ENCODE results near the gene CRACR2A.

Gene CRACR2A

GRCh38 chr12:3746758-3747157 lies 6.2 kb downstream of the CRACR2A start:
- DNase-seq (ENCODE audit: extremely low read depth, insufficient read length), result no peak
- no peak overlapping the region for H3K4me3 ChIP-seq (replicated peaks; ENCODE audit: low read depth, low read length)
- H3K27me3 ChIP-seq (replicated peaks; ENCODE audit: control insufficient read depth, insufficient read depth, low read length), result no peaks in the 10 kb centered on the region
- peaks cover 4% of the 10 kb centered on the region for H3K36me3 ChIP-seq (ENCODE audit: control insufficient read depth, insufficient read depth, low read length)
- TF ChIP-seq, protein P1, sequence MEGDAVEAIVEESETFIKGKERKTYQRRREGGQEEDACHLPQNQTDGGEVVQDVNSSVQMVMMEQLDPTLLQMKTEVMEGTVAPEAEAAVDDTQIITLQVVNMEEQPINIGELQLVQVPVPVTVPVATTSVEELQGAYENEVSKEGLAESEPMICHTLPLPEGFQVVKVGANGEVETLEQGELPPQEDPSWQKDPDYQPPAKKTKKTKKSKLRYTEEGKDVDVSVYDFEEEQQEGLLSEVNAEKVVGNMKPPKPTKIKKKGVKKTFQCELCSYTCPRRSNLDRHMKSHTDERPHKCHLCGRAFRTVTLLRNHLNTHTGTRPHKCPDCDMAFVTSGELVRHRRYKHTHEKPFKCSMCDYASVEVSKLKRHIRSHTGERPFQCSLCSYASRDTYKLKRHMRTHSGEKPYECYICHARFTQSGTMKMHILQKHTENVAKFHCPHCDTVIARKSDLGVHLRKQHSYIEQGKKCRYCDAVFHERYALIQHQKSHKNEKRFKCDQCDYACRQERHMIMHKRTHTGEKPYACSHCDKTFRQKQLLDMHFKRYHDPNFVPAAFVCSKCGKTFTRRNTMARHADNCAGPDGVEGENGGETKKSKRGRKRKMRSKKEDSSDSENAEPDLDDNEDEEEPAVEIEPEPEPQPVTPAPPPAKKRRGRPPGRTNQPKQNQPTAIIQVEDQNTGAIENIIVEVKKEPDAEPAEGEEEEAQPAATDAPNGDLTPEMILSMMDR (IDR thresholded peaks at IDR 0.05; ENCODE audit: insufficient read depth, low read length, poor library complexity, severe bottlenecking), result no peak

- Histone ChIP-seq H3K4me3 (replicated peaks; ENCODE audit: low read depth, low read length) (no peak overlapping the region), H3K27me3 (replicated peaks; ENCODE audit: control insufficient read depth, insufficient read depth, low read length) (no peaks in the 10 kb centered on the region), H3K36me3 (ENCODE audit: control insufficient read depth, insufficient read depth, low read length) (peaks cover 4% of the 10 kb centered on the region)
- TF ChIP-seq, protein P1 (IDR thresholded peaks at IDR 0.05; ENCODE audit: insufficient read depth, low read length, poor library complexity, severe bottlenecking), result no peak
- no peak for DNase-seq (ENCODE audit: extremely low read depth, insufficient read length)
These were observed 7.8 kb downstream of the CRACR2A start for GRCh38 chr12:3745152-3745551.

DNA sequence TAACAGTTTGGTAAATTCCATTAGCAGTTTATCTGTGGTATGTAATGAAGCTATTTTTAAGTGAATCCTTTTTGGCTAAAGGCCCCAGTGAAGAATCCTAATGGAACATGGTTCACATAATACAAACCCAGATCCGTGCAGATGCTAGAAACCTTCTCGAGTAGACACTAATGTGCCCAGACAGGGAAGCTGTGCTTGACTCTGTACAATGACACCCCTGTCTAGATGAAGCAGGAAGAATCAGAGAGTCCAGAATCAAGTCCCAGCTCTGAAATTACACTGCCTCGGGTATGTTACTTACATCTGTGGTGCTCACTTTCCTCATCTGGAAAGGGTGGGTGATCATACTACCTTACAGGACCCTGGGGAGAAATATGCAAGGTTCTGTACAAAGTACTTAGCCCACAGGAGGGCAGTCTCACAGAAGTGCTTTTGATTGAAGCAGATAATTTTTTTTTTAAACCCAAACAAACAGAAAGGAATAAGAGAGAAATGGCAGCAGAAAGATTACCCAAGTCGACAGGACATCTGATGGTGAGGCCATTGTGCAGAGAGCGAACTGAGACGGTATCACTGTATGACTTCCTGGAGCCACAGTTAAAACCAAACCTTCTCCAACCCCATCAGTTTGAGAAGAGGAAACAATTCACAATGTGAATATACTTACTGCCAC lies 8.5 kb downstream of the CRACR2A start:
- Histone ChIP-seq H3K36me3 (ENCODE audit: control insufficient read depth, insufficient read depth, low read length) (peaks cover 4% of the 10 kb centered on the region), H3K27me3 (replicated peaks; ENCODE audit: control insufficient read depth, insufficient read depth, low read length) (no peaks in the 10 kb centered on the region), H3K4me3 (replicated peaks; ENCODE audit: low read depth, low read length) (no peak overlapping the region)
- no peak for DNase-seq (ENCODE audit: extremely low read depth, insufficient read length)
- TF ChIP-seq, protein P1 (IDR thresholded peaks at IDR 0.05; ENCODE audit: insufficient read depth, low read length, poor library complexity, severe bottlenecking), result no peak

- Histone ChIP-seq H3K27me3 (replicated peaks; ENCODE audit: control insufficient read depth, insufficient read depth, low read length) (no peaks in the 10 kb centered on the region), H3K36me3 (ENCODE audit: control insufficient read depth, insufficient read depth, low read length) (peaks cover 4% of the 10 kb centered on the region), H3K4me3 (replicated peaks; ENCODE audit: low read depth, low read length) (no peak overlapping the region)
- DNase-seq (ENCODE audit: extremely low read depth, insufficient read length), result no peak
- TF ChIP-seq, protein P1 (IDR thresholded peaks at IDR 0.05; ENCODE audit: insufficient read depth, low read length, poor library complexity, severe bottlenecking), result no peak
These were observed 9.1 kb downstream of the CRACR2A start for GRCh38 chr12:3743803-3744202.

DNA sequence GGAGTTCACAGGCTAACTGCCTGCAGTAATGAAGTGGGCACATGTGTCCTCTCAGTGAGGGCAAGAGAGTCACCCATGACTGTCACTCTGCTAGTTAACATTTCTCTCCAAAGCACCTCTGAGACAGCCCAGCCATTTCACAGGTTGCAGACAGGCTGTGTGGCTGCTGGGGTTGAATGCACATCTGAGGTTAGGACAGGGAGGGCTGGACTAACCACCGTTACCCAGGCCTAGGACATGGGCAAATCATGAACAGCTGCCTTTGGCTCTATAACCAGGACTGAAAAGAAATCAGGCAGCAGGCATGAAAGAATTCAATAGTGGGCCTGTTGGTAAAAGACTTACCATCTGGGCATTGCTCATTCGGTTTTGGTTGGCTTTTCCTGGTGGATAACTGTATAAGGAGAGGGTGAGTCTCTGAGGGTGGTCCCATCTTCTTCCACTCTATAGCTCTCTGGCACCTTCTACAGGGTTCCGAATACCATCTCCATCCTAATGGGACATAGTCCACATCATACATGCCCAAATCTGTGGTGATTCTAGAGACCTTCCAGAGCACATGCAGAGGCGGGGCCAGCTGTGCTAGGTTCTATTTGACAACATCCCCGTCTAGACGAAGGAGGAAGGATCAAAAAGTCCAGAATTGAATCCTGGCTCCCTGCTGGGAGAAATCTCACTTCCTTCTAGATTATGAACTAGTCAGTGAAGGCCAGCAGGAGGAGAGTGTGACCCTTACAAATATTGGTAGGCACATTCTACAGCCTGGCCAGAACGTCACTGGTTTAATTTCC lies 10.8 kb downstream of the CRACR2A start:
- no peak overlapping the region for H3K4me3 ChIP-seq (replicated peaks; ENCODE audit: low read depth, low read length)
- H3K27me3 ChIP-seq (replicated peaks; ENCODE audit: control insufficient read depth, insufficient read depth, low read length), result no peaks in the 10 kb centered on the region
- peaks cover 2% of the 10 kb centered on the region for H3K36me3 ChIP-seq (ENCODE audit: control insufficient read depth, insufficient read depth, low read length)
- TF ChIP-seq, protein P1 (IDR thresholded peaks at IDR 0.05; ENCODE audit: insufficient read depth, low read length, poor library complexity, severe bottlenecking), result no peak
- no peak for DNase-seq (ENCODE audit: extremely low read depth, insufficient read length)

Data from GM06990 (cell line).